Thymus (tissue), 11 donors: ENCODE data around the gene CAMSAP3. TPM values are rescaled to one million over a fixed set of nuclear protein-coding genes. Genes with fewer than 3 reads are reported as not detected.

Source experiments
- DNase-seq, 9 donors: peaks; one replicate each; pipeline ENCODE4 v3.0.0-alpha.2; 2013; ENCODE audit warnings: low spot score in 9 of 9, low read depth in 6 of 9, missing footprints in 1 of 9
- H3K27ac ChIP-seq, 2 donors: one replicate each; pipeline ENCODE4 v1.5.1; 2013; ENCODE audit warnings: control low read depth in 1 of 2, low read depth in 1 of 2, low read length in 1 of 2, mild to moderate bottlenecking in 1 of 2, moderate library complexity in 1 of 2
- H3K27me3 ChIP-seq, 2 donors: one replicate each; pipeline ENCODE4 v1.5.1; 2013; ENCODE audit warnings: low read length in 1 of 2; ENCODE audit not compliant: control insufficient read depth in 2 of 2, insufficient read depth in 1 of 2
- H3K36me3 ChIP-seq, 2 donors: one replicate each; pipeline ENCODE4 v1.5.1; 2013; ENCODE audit warnings: low read length in 1 of 2, mild to moderate bottlenecking in 1 of 2, moderate library complexity in 1 of 2; ENCODE audit not compliant: control insufficient read depth in 2 of 2, insufficient read depth in 2 of 2
- H3K4me1 ChIP-seq, 2 donors: one replicate each; pipeline ENCODE4 v1.5.1; 2013; ENCODE audit warnings: low read length in 2 of 2; ENCODE audit not compliant: control insufficient read depth in 2 of 2, insufficient read depth in 2 of 2
- H3K4me3 ChIP-seq, 2 donors: one replicate each; pipeline ENCODE4 v1.5.1; 2013; ENCODE audit warnings: low read length in 2 of 2, control low read depth in 1 of 2, mild to moderate bottlenecking in 1 of 2
- H3K9me3 ChIP-seq, 2 donors: one replicate each; pipeline ENCODE4 v1.5.1; 2013; ENCODE audit warnings: low read length in 1 of 2, mild to moderate bottlenecking in 1 of 2; ENCODE audit not compliant: control insufficient read depth in 2 of 2, insufficient read depth in 1 of 2
- WGBS: extraction: QIAGEN DNeasy Blood & Tissue Kit; methylation state at CpG from one replicate; pipeline ENCODE4 v1.1.7; 2013; 5-methylcytosine and 5-hydroxymethylcytosine counted together
- polyA plus RNA-seq: library from polyadenylated mRNA; stranded (reverse); fragments of 200-250 nt; gene quantifications from one replicate; pipeline ENCODE4 v1.2.3, GENCODE V29; 2013
- total RNA-seq: library from RNA; stranded (reverse); fragments of 120-200 nt; gene quantifications from one replicate; pipeline ENCODE4 v1.2.4, GENCODE V29; 2013
- donor health status: healthy.

The CAMSAP3 gene
- total and polyA plus RNA-seq, 2 donors, result 1.3 to 2.5 TPM

DNA sequence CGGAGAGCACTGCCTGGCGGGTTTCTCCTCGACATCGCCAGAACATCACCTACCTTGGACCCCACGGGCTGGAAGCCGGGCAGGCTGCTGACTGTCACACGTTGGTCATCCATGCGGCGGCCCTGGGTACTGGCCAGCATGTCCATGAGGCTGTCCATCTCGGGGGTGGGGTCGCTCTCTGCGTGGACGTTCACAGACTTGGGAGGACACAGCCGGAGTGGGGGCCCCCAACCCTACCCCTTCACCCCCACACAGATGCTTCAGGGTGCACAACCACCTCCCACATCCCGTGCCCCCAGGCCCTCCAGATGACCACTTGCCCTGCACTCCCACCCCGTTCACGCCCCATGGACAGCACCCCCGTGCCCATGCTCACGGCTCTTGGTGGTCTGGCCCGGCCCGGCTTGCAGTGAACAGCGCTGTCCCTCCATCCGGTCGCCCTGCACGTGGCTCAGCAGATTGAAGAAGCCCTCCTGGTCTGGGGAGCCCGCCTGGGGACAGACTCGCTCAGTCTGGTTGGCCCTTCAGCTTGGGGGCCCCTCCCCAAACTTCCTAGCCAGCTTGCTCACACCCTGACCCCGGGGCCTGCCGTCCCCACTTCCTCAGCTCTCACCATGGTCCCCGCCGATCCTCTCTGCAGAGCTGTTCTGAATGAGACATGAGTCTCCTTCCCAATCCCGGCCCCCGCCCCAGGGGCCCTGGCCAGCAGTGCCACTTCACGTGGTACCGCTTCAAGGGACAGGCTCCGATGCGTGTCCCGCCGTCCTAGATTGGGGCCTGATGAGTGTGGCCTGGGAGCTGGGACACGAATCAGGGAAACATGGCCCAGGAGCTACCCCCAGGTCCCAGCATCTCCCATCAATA lies 36.9 kb downstream of the CAMSAP3 start:
- no peak overlapping the region for H3K27ac ChIP-seq
- no peaks in the 10 kb centered on the region for H3K27me3 ChIP-seq
- H3K9me3 ChIP-seq, result peaks cover 0 to 9% of the 10 kb centered on the region in 2 donors
- no peak overlapping the region for H3K4me3 ChIP-seq
- WGBS, result 97% methylated on average over 40 of the region's 40 CpGs
- peaks cover 15 to 20% of the 10 kb centered on the region in 2 donors for H3K36me3 ChIP-seq
- DNase-seq, result no peak
- peaks cover 40 to 54% of the 10 kb centered on the region in 2 donors for H3K4me1 ChIP-seq

DNA sequence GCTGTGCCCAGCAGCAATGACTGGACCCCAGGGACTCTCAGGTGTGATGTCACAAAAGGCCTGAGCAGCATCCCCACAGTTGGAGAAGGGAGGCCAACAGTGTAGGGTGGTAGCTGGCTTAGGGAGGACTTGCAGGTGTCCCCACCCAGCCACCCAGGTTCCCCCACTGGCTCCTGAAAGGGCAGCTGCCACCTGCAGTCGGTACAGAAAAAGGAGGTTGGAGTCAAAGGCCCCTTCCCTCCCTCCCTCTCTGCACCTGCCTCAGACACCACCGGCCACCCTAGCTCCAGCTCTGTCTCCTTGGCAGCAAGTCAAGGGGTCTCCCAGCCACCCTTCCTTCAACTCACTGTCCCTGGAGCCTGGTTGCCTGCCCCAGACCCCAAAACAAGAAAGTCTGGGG lies 38.0 kb downstream of the CAMSAP3 start, which contains the start of gene PCP2:
PCP2 (minus strand) TSS at position 22 of the 400 bp plus-strand sequence. CDS start 262 bp downstream, outside the sequence.
- DNase-seq, result peak in 3 of 9 donors; percentile 44 to 59 (median 50)
- WGBS, result 36% methylated on average over 2 of the region's 2 CpGs
- H3K27ac ChIP-seq, result peak within 1 kb of the TSS in 1 of 2 donors; percentile 29
- H3K4me1 ChIP-seq, result peaks cover 41 to 54% of the 10 kb centered on the region in 2 donors
- H3K27me3 ChIP-seq, result no peaks in the 10 kb centered on the region
- peaks cover 16 to 19% of the 10 kb centered on the region in 2 donors for H3K36me3 ChIP-seq
- peaks cover 0 to 9% of the 10 kb centered on the region in 2 donors for H3K9me3 ChIP-seq
- H3K4me3 ChIP-seq, result no peak within 1 kb of the TSS

GRCh38 chr19:7635670-7636069 lies 40.0 kb downstream of the CAMSAP3 start:
- H3K27ac ChIP-seq, result no peak overlapping the region
- no peak overlapping the region for H3K4me3 ChIP-seq
- WGBS, result 89% methylated on average over 6 of the region's 6 CpGs
- H3K4me1 ChIP-seq, result peaks cover 34 to 57% of the 10 kb centered on the region in 2 donors
- peaks cover 33 to 34% of the 10 kb centered on the region in 2 donors for H3K36me3 ChIP-seq
- H3K9me3 ChIP-seq, result peaks cover 0 to 6% of the 10 kb centered on the region in 2 donors
- H3K27me3 ChIP-seq, result no peaks in the 10 kb centered on the region
- no peak for DNase-seq

- peaks cover 0 to 6% of the 10 kb centered on the region in 2 donors for H3K9me3 ChIP-seq
- H3K4me1 ChIP-seq, result peaks cover 32 to 58% of the 10 kb centered on the region in 2 donors
Observed at GRCh38 chr19:7636317-7636690, 40.6 kb downstream of the CAMSAP3 start.

DNA sequence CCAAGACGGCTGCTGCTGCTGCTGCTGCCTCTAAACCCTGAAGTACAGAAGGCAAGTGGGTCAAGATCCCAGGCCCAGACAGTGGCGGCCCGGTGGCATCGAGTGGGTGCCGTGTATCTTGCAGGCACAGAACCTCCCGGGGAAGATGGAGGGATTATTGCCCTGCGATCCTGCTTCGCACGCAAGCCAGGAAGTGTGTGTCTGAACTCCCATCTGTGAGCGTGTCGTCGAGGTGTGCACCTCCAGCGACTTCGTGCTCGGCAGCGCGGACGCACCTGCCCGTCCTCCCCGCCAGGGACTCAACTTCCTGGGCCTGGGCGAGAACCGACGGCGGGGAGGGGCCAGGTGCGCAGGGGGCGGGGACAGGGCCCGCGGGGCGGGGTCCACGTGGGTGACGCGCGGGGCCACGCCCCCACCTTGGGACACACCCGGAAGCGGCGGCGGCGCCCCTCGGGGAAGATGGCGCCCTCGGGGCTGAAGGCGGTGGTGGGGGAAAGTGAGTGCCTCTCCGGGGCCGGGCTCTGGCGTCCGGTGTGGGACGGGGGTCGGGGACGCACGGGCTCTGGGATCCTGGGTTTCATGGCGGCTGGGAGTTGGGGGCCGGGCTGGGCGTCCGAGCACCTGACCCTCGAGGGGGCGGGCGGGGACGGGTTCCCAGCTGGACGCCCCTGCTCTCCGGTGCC lies 41.2 kb downstream of the CAMSAP3 start, which contains the start of gene STXBP2:
STXBP2 (plus strand) TSS at position 420 of the 683 bp plus-strand sequence; CDS start at position 460, 40 bp downstream.
- peaks cover 0 to 8% of the 10 kb centered on the region in 2 donors for H3K9me3 ChIP-seq
- WGBS, result 5% methylated on average over 61 of the region's 61 CpGs
- DNase-seq, result peak in 8 of 9 donors; percentile 60 to 94 (median 86)
- H3K4me1 ChIP-seq, result peaks cover 34 to 63% of the 10 kb centered on the region in 2 donors
- H3K27me3 ChIP-seq, result no peaks in the 10 kb centered on the region
- peak within 1 kb of the TSS; percentile 91 to 92 for H3K27ac ChIP-seq
- peaks cover 34 to 38% of the 10 kb centered on the region in 2 donors for H3K36me3 ChIP-seq
- peak within 1 kb of the TSS; percentile 86 to 96 for H3K4me3 ChIP-seq

More at GRCh38 chr19:7636317-7636690, 40.6 kb downstream of the CAMSAP3 start:
- Histone ChIP-seq H3K4me3 (peak overlapping the region; percentile 86 to 96), H3K36me3 (peaks cover 35 to 39% of the 10 kb centered on the region in 2 donors), H3K27ac (peak overlapping the region; percentile 84 to 91), H3K27me3 (no peaks in the 10 kb centered on the region)
- DNase-seq, result no peak
- WGBS, result 81% methylated on average over 16 of the region's 16 CpGs

GRCh38 chr19:7637374-7638256 lies 42.0 kb downstream of the CAMSAP3 start:
- H3K27me3 ChIP-seq, result no peaks in the 10 kb centered on the region
- WGBS, result 51% methylated on average over 30 of the region's 30 CpGs
- peaks cover 34 to 38% of the 10 kb centered on the region in 2 donors for H3K36me3 ChIP-seq
- DNase-seq, result peak in 2 of 9 donors; percentile 23 to 53
- H3K27ac ChIP-seq, result peak overlapping the region; percentile 86 to 92
- peaks cover 1 to 9% of the 10 kb centered on the region in 2 donors for H3K9me3 ChIP-seq
- H3K4me1 ChIP-seq, result peaks cover 41 to 71% of the 10 kb centered on the region in 2 donors
- H3K4me3 ChIP-seq, result peak overlapping the region; percentile 86 to 96

DNA sequence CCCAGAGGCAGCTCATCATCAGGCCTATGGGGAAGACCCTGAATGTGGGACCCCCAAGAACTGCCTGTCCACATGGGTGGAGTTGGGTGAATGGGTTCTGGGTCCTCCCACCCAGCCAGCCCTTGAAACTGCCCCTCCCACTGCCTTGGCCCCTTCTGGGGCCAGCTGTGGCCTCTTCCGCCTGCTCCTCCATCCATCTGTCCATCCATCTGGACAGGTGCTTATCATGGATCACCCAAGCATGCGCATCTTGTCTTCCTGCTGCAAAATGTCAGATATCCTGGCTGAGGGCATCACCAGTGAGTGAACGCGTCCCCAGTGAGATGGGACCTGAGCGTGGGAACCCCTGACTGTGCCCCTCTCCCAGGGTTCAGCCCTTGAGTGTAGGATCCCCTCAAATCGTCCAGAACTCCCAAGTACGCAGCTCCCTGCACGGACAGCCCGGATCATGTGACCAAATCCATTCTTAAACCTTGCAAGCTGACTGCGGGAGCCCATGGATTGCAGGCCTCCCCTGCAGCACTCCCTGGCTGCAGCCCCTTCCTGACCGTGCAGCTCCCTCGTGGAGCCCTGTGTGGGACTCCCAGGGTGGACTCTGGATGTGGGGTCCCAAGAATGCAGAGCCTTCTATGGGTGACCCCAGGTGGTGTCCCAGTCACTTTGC lies 43.3 kb downstream of the CAMSAP3 start:
- H3K27me3 ChIP-seq, result no peaks in the 10 kb centered on the region

GRCh38 chr19:7639863-7640348 lies 44.2 kb downstream of the CAMSAP3 start:
- Histone ChIP-seq H3K36me3 (peaks cover 42 to 46% of the 10 kb centered on the region in 2 donors), H3K9me3 (peaks cover 1 to 26% of the 10 kb centered on the region in 2 donors), H3K27me3 (no peaks in the 10 kb centered on the region), H3K4me3 (no peak overlapping the region), H3K27ac (no peak overlapping the region), H3K4me1 (peaks cover 42 to 78% of the 10 kb centered on the region in 2 donors)
- WGBS, result 97% methylated on average over 13 of the region's 13 CpGs
- no peak for DNase-seq

More for the DNA sequence above, 43.3 kb downstream of the CAMSAP3 start:
- WGBS, result 97% methylated on average over 12 of the region's 12 CpGs
- H3K9me3 ChIP-seq, result peaks cover 1 to 17% of the 10 kb centered on the region in 2 donors
- H3K4me1 ChIP-seq, result peaks cover 46 to 72% of the 10 kb centered on the region in 2 donors
- no peak overlapping the region for H3K4me3 ChIP-seq
- H3K36me3 ChIP-seq, result peaks cover 35 to 38% of the 10 kb centered on the region in 2 donors
- no peak for DNase-seq
- H3K27ac ChIP-seq, result no peak overlapping the region
